WI38 (cell line): ENCODE results near the gene CAMK2A.

Source experiments
- H3K4me3 ChIP-seq: 2 replicates; pipeline ENCODE4 v1.5.1; 2011; ENCODE audit warnings: low read depth, mild to moderate bottlenecking, control low read depth, low read length
- TF ChIP-seq, protein P1 (sequence below): IDR thresholded peaks from 2 replicates; pipeline ENCODE4 v1.5.1; 2012; ENCODE audit warnings: low read depth, mild to moderate bottlenecking, control low read depth, low read length

Gene CAMK2A

GRCh38 chr5:150329038-150329437, 39.5 kb upstream of the CAMK2A start:
- TF ChIP-seq, protein P1, sequence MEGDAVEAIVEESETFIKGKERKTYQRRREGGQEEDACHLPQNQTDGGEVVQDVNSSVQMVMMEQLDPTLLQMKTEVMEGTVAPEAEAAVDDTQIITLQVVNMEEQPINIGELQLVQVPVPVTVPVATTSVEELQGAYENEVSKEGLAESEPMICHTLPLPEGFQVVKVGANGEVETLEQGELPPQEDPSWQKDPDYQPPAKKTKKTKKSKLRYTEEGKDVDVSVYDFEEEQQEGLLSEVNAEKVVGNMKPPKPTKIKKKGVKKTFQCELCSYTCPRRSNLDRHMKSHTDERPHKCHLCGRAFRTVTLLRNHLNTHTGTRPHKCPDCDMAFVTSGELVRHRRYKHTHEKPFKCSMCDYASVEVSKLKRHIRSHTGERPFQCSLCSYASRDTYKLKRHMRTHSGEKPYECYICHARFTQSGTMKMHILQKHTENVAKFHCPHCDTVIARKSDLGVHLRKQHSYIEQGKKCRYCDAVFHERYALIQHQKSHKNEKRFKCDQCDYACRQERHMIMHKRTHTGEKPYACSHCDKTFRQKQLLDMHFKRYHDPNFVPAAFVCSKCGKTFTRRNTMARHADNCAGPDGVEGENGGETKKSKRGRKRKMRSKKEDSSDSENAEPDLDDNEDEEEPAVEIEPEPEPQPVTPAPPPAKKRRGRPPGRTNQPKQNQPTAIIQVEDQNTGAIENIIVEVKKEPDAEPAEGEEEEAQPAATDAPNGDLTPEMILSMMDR: no peak
- no peak overlapping the region for H3K4me3 ChIP-seq

- no peak overlapping the region for H3K4me3 ChIP-seq
- TF ChIP-seq, protein P1: no peak
Observed at GRCh38 chr5:150328515-150328914, 38.9 kb upstream of the CAMK2A start.

GRCh38 chr5:150327139-150327538, 37.6 kb upstream of the CAMK2A start:
- no peak overlapping the region for H3K4me3 ChIP-seq
- TF ChIP-seq, protein P1: no peak

GRCh38 chr5:150326707-150327106, 37.1 kb upstream of the CAMK2A start:
- TF ChIP-seq, protein P1: no peak

DNA sequence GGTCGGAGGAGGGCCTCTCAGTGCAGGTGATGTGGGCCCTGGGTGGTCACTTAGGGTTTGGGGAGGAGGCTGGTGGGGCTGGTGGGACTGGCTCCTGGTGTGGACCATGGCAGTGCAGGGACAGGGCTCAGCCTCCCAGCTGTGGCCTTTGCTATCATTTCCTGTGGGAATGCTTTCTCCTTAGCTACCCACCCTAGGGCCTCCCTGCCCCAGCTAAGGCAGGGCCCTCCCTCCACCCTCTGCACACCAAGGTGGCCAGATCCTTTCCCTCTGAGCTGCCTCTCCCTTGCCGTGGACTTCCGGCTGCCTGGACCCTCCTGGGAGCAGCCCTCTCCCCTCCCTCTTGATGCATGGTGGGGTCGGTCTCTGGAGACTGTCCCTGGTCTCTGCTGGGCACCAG, 35.9 kb upstream of the CAMK2A start:
- H3K4me3 ChIP-seq: no peak overlapping the region
- TF ChIP-seq, protein P1: no peak

More at GRCh38 chr5:150326707-150327106, 37.1 kb upstream of the CAMK2A start:
- H3K4me3 ChIP-seq: no peak overlapping the region

DNA sequence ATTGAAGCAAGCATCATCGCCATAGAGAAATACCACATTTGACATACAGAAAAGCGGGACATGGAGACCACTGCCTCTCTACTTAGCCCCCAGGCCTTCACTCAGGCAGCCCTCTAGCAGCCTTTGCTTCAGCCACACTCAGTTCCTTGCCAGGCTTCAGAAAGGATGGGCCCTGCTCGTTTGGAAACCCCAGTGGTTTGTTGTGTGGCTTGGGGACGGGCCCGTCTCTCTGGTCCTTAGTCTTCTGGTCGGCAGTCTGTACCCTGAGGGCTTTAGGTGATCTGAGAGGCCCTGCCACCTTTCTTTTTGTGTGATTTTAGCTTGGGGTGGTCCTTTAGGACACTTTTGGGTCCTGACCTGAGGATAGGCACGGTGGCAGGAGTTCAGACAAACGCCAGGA, 34.2 kb upstream of the CAMK2A start:
- TF ChIP-seq, protein P1: no peak

GRCh38 chr5:150323092-150323491, 33.5 kb upstream of the CAMK2A start:
- TF ChIP-seq, protein P1: no peak
- H3K4me3 ChIP-seq: no peak overlapping the region

More for the DNA sequence above, 34.2 kb upstream of the CAMK2A start:
- no peak overlapping the region for H3K4me3 ChIP-seq
